GM18870 (cell line): ENCODE data around the gene RAB12.
"Not testable (repeated sequence)": the region's sequence is repeated elsewhere in the genome, so short reads cannot be mapped to it uniquely, and the experiment has no call there.

ENCODE experiments used
- ATAC-seq: cut with Tn5 transposase; IDR thresholded peaks from one replicate; pipeline ENCODE4 v1.9.1; 2021; ENCODE audit warnings: moderate library complexity; ENCODE audit not compliant: unreplicated experiment

RAB12 gene

GRCh38 chr18:8643326-8643878 is 34.2 kb downstream of the RAB12 start:
- ATAC-seq: no peak

GRCh38 chr18:8647359-8647758 is 38.1 kb downstream of the RAB12 start:
- ATAC-seq: not testable (repeated sequence)

- not testable (repeated sequence) for ATAC-seq
Measured at GRCh38 chr18:8651478-8652261, 42.4 kb downstream of the RAB12 start.

- ATAC-seq: no peak
Measured at GRCh38 chr18:8654503-8655451, 45.5 kb downstream of the RAB12 start.

GRCh38 chr18:8656232-8656631 is 47.0 kb downstream of the RAB12 start:
- ATAC-seq: no peak

- ATAC-seq: no peak
Measured at GRCh38 chr18:8657050-8657820, 48.0 kb downstream of the RAB12 start.

- ATAC-seq: no peak
Measured at GRCh38 chr18:8657873-8658470, 48.7 kb downstream of the RAB12 start.

- ATAC-seq: no peak
Measured at GRCh38 chr18:8658858-8659485, 49.7 kb downstream of the RAB12 start.

GRCh38 chr18:8659609-8660242 is 50.5 kb downstream of the RAB12 start:
- ATAC-seq: no peak

- no peak for ATAC-seq
Measured at GRCh38 chr18:8660316-8660715, 51.1 kb downstream of the RAB12 start.

- no peak for ATAC-seq
Measured at GRCh38 chr18:8661754-8662559, 52.7 kb downstream of the RAB12 start.

- no peak for ATAC-seq
Measured at GRCh38 chr18:8662560-8663255, 53.5 kb downstream of the RAB12 start.

- no peak for ATAC-seq
Measured at GRCh38 chr18:8667846-8668245, 58.6 kb downstream of the RAB12 start.

- no peak for ATAC-seq
Measured at GRCh38 chr18:8668381-8668780, 59.1 kb downstream of the RAB12 start.

GRCh38 chr18:8669571-8669970 is 60.3 kb downstream of the RAB12 start:
- no peak for ATAC-seq

GRCh38 chr18:8673256-8674209 is 64.3 kb downstream of the RAB12 start:
- ATAC-seq: peak; percentile 95

GRCh38 chr18:8675057-8675456 is 65.8 kb downstream of the RAB12 start:
- no peak for ATAC-seq
